ENCODE results near the gene NCKIPSD.

NCKIPSD gene

DNA sequence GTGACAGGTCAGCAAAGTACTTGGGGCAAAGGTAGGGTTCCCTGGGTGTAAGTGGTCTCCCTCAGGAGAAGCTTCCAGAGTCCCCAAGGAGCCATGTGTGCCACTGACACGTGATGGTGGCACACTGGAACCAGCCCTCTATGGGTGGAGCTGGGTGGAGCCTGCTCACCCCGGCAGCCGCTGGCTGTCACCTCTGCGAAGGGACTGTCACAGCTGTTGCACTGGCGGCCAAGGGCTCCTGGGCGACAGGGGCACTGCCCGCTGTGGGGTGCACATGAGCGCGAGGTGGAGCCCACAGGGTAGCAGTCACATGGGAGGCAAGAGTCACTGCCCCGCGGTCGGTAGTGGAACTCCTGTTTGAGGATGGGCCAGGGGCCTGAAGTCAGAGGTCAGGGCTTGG, 35.0 kb downstream of the NCKIPSD start:
- TF ChIP-seq, protein P1, sequence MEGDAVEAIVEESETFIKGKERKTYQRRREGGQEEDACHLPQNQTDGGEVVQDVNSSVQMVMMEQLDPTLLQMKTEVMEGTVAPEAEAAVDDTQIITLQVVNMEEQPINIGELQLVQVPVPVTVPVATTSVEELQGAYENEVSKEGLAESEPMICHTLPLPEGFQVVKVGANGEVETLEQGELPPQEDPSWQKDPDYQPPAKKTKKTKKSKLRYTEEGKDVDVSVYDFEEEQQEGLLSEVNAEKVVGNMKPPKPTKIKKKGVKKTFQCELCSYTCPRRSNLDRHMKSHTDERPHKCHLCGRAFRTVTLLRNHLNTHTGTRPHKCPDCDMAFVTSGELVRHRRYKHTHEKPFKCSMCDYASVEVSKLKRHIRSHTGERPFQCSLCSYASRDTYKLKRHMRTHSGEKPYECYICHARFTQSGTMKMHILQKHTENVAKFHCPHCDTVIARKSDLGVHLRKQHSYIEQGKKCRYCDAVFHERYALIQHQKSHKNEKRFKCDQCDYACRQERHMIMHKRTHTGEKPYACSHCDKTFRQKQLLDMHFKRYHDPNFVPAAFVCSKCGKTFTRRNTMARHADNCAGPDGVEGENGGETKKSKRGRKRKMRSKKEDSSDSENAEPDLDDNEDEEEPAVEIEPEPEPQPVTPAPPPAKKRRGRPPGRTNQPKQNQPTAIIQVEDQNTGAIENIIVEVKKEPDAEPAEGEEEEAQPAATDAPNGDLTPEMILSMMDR (conservative IDR thresholded peaks at IDR 0.05) = no peak
- no peak overlapping the region for H3K27ac ChIP-seq

DNA sequence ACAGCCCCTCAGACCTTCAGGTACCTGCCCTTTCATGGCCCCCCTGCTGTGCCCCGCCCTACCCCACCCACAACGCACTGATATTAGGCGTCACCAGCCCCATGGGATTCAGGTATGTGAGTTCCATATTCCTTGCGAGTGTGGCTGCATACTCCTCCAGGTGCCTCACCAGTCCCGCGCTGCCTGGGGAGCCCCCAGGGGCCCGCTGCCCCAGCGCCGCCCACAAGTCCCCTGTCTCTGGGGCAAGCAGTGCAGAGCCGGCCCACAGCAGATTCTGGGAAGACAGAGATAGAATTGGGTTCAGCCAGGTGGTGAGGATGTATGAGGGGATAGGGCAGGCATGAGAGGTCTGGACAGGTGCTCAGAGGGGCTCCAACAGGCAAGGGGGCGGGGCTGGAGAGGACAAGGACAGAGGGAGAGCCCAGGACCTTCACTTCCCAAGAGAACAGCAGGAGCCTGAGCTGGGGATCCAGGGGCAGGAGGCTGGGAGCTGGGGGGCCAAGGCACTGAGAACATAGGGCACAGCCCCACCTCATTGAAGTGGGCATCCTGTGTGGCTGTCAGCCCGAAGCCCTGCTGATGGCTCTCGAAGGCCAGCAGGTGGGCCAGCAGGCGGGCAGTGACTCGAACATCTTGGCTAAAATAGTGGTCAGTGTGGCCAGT, 37.4 kb downstream of the NCKIPSD start:
- no peak overlapping the region for H3K27ac ChIP-seq
- TF ChIP-seq, protein P1 (conservative IDR thresholded peaks at IDR 0.05) = no peak

DNA sequence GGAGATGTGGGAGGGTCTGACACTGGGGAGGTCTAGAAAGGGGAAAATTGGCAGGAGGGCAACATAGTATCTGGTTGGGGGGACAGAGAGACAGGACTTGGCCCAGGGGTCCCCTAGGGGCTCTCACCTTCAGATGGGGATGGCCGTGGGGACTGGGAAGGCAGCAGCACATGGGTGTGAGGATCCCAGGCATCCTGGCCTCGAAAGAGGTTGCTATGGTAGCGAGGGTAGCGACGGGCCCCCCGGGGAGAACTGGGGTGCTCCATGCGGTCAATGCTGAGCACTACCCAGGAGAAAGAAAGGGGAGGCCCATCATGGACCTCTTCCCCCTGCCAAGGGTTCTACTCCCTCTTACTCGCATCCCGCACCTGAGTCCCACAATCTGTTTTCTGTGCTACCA, 38.0 kb downstream of the NCKIPSD start:
- H3K27ac ChIP-seq = no peak overlapping the region
- TF ChIP-seq, protein P1 (conservative IDR thresholded peaks at IDR 0.05) = no peak

DNA sequence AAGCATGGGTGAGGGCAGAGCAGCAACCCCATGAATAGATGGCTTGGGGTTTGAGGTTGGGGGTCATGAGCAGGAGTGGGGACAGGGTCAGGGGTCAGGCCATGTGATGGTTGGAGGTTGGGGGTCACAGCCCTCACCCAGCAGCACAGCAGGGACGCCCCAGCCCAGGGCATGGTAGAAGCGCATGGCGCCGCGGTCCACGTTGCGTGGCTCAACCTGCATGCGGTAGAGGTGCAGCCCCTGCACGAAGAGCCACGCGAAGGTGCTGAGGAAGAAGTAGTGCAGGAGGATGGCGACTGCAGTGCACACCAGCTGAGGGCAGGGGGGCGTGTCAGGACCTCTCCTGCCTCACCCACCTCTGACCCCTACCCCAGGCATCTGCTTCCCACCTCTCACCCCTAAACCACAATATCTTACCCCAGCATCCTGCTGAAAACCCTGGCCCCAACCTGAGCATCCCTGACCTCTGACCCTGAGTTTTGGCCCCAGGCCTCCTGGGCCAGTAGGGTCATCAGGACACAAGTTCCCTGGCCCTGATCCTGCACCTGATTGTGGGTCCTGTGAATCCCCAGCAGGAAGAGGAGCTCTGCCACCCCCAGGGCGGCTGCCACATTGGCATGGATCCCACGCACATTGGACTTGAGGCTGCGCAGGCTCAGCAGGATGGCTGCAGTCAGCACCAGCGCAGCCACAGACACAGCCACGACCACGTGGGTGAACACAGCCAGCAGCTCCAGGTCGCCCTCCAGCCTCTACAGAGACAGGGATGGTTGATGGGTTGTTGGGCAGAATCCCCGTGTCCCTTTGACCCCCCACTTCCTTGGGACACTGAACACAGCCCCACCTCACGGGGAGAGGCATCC, 40.6 kb downstream of the NCKIPSD start:
- H3K27ac ChIP-seq = no peak overlapping the region
- TF ChIP-seq, protein P1 (conservative IDR thresholded peaks at IDR 0.05) = no peak

DNA sequence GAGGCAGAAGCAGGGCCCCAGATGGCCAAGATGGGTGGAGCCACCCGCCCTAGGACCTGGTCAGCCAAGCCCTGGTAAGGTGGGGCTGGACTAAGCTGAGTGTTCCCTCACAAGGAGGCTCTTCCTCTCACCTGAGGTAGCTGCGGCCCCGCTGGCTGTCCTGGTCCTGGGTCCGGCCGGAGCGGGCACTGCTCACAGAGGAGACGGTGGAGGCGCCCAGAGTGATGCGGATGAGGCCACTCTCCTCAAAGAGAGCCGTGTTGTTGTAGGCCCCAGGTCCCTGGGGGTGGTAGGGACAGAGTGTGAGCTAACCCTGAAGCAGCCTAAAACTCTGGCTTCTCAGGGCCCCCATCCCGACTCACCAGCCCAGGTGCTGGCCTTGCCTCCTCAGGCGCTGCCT, 43.1 kb downstream of the NCKIPSD start:
- no peak overlapping the region for H3K27ac ChIP-seq
- TF ChIP-seq, protein P1 (conservative IDR thresholded peaks at IDR 0.05) = no peak

DNA sequence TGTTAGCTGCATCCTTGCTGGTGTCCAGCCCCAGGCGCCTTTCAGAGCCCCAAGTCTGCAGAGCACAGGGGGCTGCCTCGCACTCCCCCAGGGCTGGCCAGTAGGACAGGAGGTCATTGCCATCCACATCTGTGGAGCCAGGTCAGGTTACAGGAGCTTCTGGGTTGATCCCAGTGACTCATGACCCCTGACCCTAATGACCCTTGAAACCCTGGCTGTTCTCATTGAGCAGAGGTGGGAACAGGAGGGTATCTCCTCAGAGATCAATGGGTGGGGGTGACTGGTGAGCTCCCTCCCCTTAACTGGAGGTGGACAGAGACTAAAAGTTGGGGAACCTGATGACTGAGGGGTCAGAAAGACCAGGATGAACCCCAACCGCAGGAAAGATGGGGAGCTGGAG, 44.3 kb downstream of the NCKIPSD start:
- no peak overlapping the region for H3K27ac ChIP-seq
- TF ChIP-seq, protein P1 (conservative IDR thresholded peaks at IDR 0.05) = no peak

DNA sequence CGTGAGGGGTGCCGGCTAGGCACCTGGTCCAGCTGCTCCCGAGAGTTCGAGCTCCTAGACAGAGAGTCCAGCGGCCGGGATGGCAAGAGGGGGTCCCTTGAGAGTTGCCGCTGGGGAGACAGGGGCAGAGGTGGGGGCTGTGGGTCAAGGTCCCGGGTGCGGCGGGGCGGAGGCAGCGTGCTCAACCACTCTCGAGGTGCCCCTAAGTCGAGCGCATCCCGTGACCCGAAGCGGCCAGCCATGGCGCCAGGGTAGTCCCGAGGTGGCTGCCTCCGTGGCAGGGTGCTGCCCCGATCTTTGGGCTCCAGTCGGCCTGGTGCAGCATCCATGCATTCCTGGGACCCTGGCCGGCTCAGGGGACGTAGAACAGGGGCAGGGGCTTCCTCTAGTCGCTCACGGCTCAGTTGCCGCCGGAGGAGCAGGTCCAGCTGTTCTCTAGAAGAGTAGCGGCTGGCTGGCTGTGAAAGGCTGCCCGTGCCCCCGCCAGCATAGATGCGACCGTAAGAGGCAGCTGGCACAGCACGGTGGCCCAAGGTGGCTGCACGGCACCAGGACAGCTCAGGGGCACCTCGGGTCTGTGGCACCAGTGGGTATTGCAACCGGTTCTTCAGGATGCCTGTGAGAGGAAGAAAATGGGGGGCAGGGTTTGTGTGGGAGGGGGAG, 45.6 kb downstream of the NCKIPSD start:
- H3K27ac ChIP-seq = no peak overlapping the region
- TF ChIP-seq, protein P1 (conservative IDR thresholded peaks at IDR 0.05) = no peak

All from VCaP (cell line).